Natural killer cell (primary cell): Measurements from ENCODE around the gene ARSB. TPM values are rescaled to one million over a fixed set of nuclear protein-coding genes. Genes with fewer than 3 reads are reported as not detected.

Experiments
- ATAC-seq, 3 donors: fragments of 150-1000 bp in 2 of 3; fragments of 200-7000 bp in 1 of 3; cut with Tn5 transposase; 1 replicate in 1 of 3; 2 replicates in 2 of 3; pipeline ENCODE4 v1.10.0; 2021; ENCODE audit warnings: mild to moderate bottlenecking in 2 of 3, moderate library complexity in 2 of 3
- DNase-seq, 2 donors: peaks; one replicate each; pipeline versions ENCODE4 v3.0.0 to v3.0.0-alpha.2; 2013 to 2021; ENCODE audit warnings: mixed read lengths in 1 of 2
- H3K27ac ChIP-seq: one replicate; pipeline ENCODE4 v1.5.1; 2013; ENCODE audit warnings: mild to moderate bottlenecking, low read length
- H3K27me3 ChIP-seq: one replicate; pipeline ENCODE4 v1.6.1; 2013; ENCODE audit warnings: low read length; ENCODE audit not compliant: control insufficient read depth, insufficient read depth
- H3K36me3 ChIP-seq: one replicate; pipeline ENCODE4 v1.6.1; 2013; ENCODE audit warnings: low read length; ENCODE audit not compliant: control insufficient read depth, insufficient read depth
- H3K4me1 ChIP-seq: one replicate; pipeline ENCODE4 v1.6.1; 2013; ENCODE audit warnings: low read length; ENCODE audit not compliant: control insufficient read depth, insufficient read depth
- H3K4me3 ChIP-seq: one replicate; pipeline ENCODE4 v1.5.1; 2013; ENCODE audit warnings: low read length
- H3K9me3 ChIP-seq: one replicate; pipeline ENCODE4 v1.6.1; 2013; ENCODE audit warnings: low read length; ENCODE audit not compliant: control insufficient read depth, insufficient read depth
- H3K27ac Mint-ChIP-seq, 2 donors: one replicate each; pipeline ENCODE4 v1.8.0; 2022; ENCODE audit warnings: mild to moderate bottlenecking in 2 of 2, mixed read lengths in 2 of 2, moderate library complexity in 1 of 2
- H3K27me3 Mint-ChIP-seq, 2 donors: one replicate each; pipeline ENCODE4 v1.8.0; 2022; ENCODE audit warnings: low read depth in 2 of 2, mixed read lengths in 2 of 2
- H3K36me3 Mint-ChIP-seq: one replicate; pipeline ENCODE4 v1.8.0; 2022; ENCODE audit warnings: mixed read lengths
- H3K4me1 Mint-ChIP-seq, 2 donors: one replicate each; pipeline ENCODE4 v1.8.0; 2022; ENCODE audit warnings: mixed read lengths in 2 of 2
- H3K4me3 Mint-ChIP-seq: one replicate; pipeline ENCODE4 v1.8.0; 2022; ENCODE audit warnings: mild to moderate bottlenecking, moderate library complexity, mixed read lengths
- H3K9me3 Mint-ChIP-seq, 2 donors: one replicate each; pipeline ENCODE4 v1.8.0; 2022; ENCODE audit warnings: mixed read lengths in 2 of 2
- CTCF ChIP-seq: fragments of 200-600 bp; IDR thresholded peaks from one replicate; pipeline ENCODE4 v1.8.0; 2022; ENCODE audit warnings: antibody characterized with exemption
- WGBS: methylation state at CpG from one replicate; pipeline ENCODE4 v1.1.7; 2013; ENCODE audit warnings: missing lambda C conversion rate; ENCODE audit not compliant: insufficient coverage; 5-methylcytosine and 5-hydroxymethylcytosine counted together
- intact Hi-C: fragments of 100-400 bp; cut with micrococcal nuclease; formaldehyde crosslinking; loops from one replicate; pipeline ENCODE4 v1.14.2; 2022
- total RNA-seq, 4 donors: library from RNA; stranded (reverse); fragments of 120-200 nt in 1 of 4; gene quantifications; one replicate each; pipeline versions ENCODE4 v1.2.3 to v1.2.4, GENCODE V29; 2013 to 2022

ARSB gene
- total RNA-seq, 3 donors from 2014 or later (not counting 1 experiment from before 2014, with no cell fraction given), result 8.6 to 12.8 (median 8.9) TPM

GRCh38 chr5:78827725-78828124 lies 157.4 kb downstream of the ARSB start:
- TF ChIP-seq CTCF, result no peak
- WGBS, result 45% methylated on average over 1 of the region's 4 CpGs
- intact Hi-C loops, result no loop called here
- DNase-seq (no peak), ATAC-seq (no peak)
- Mint-ChIP-seq H3K9me3 (no peaks in the 10 kb centered on the region), H3K27ac (no peak overlapping the region), H3K27me3 (no peaks in the 10 kb centered on the region), H3K36me3 (no peaks in the 10 kb centered on the region), H3K4me3 (no peak overlapping the region), H3K4me1 (no peaks in the 10 kb centered on the region)
- H3K27me3 ChIP-seq, result no peaks in the 10 kb centered on the region
- no peak overlapping the region for H3K4me3 ChIP-seq
- no peak overlapping the region for H3K27ac ChIP-seq
- no peaks in the 10 kb centered on the region for H3K9me3 ChIP-seq
- H3K4me1 ChIP-seq, result no peaks in the 10 kb centered on the region
- no peaks in the 10 kb centered on the region for H3K36me3 ChIP-seq

- Mint-ChIP-seq H3K27me3 (no peaks in the 10 kb centered on the region), H3K4me3 (no peak overlapping the region), H3K9me3 (no peaks in the 10 kb centered on the region), H3K4me1 (no peaks in the 10 kb centered on the region), H3K36me3 (no peaks in the 10 kb centered on the region), H3K27ac (no peak overlapping the region)
- ATAC-seq, result no peak
- DNase-seq, result no peak
- Histone ChIP-seq H3K4me3 (no peak overlapping the region), H3K9me3 (no peaks in the 10 kb centered on the region), H3K27me3 (no peaks in the 10 kb centered on the region), H3K4me1 (no peaks in the 10 kb centered on the region), H3K27ac (no peak overlapping the region), H3K36me3 (no peaks in the 10 kb centered on the region)
- intact Hi-C loops, result no loop called here
- WGBS, result no CpG with 5 or more reads among the region's 2 CpGs
- TF ChIP-seq CTCF, result no peak
Measured at GRCh38 chr5:78824831-78825281, 160.3 kb downstream of the ARSB start.

- ATAC-seq, result no peak
- no CpG with 5 or more reads among the region's 1 CpG for whole genome bisulfite sequencing
Measured at GRCh38 chr5:78823196-78823595, 161.9 kb downstream of the ARSB start.

More at GRCh38 chr5:78823196-78823595, 161.9 kb downstream of the ARSB start:
- no peaks in the 10 kb centered on the region for H3K4me1 ChIP-seq
- no peak for TF ChIP-seq CTCF
- H3K4me1 Mint-ChIP-seq, result no peaks in the 10 kb centered on the region
- H3K27ac ChIP-seq, result no peak overlapping the region
- no peak for DNase-seq
- no peak overlapping the region for H3K27ac Mint-ChIP-seq
- H3K4me3 ChIP-seq, result no peak overlapping the region
- intact Hi-C loops, result no loop called here
- H3K36me3 Mint-ChIP-seq, result no peaks in the 10 kb centered on the region
- H3K9me3 Mint-ChIP-seq, result no peaks in the 10 kb centered on the region
- no peaks in the 10 kb centered on the region for H3K27me3 ChIP-seq
- no peaks in the 10 kb centered on the region for H3K27me3 Mint-ChIP-seq
- H3K36me3 ChIP-seq, result no peaks in the 10 kb centered on the region
- no peaks in the 10 kb centered on the region for H3K9me3 ChIP-seq
- no peak overlapping the region for H3K4me3 Mint-ChIP-seq
